ENCODE measurements around the gene PRR7. TPM values are rescaled to one million over a fixed set of nuclear protein-coding genes. Genes with fewer than 3 reads are reported as not detected.
A peak's percentile ranks its signal among the peaks of the same experiment; 100 is the strongest.

The PRR7 gene
- polyA plus RNA-seq, 1 of the 3 experiments (the other 2 are of a cell fraction): 17.1 TPM

- WGBS (ENCODE audit: low lambda C conversion rate): 95% methylated on average over 10 of the region's 10 CpGs
- Histone ChIP-seq H3K36me3 (replicated peaks in 1 of 2; ENCODE audit: control insufficient read depth in 1 of 2, insufficient read depth in 2 of 2, low read length in 1 of 2) (peaks cover 5 to 13% of the 10 kb centered on the region in 2 experiments), H3K4me1 (ENCODE audit: control insufficient read depth in 1 of 2, insufficient read depth in 2 of 2, low read depth in 1 of 2, low read length in 1 of 2) (peaks cover 23 to 37% of the 10 kb centered on the region in 2 experiments), H3K4me2 (peak overlapping the region; percentile 86; the same call in 1 of the 2 replicates), H3F3A (replicated peaks; ENCODE audit: insufficient read depth) (peaks cover 21% of the 10 kb centered on the region), H3K4me3 (ENCODE audit: low read depth in 2 of 2, low read length in 1 of 2) (no peak overlapping the region), H3K27ac (ENCODE audit: low read depth in 2 of 2, low read length in 1 of 2) (no peak overlapping the region; a peak in 1 of 4 replicates), H3K9me3 (no peaks in the 10 kb centered on the region), H4K20me1 (ENCODE audit: insufficient read depth) (0 out of 2 replicates have a peak, but pooled peaks cover 9% of the 10 kb centered on the region), H2AFZ (ENCODE audit: low read depth) (no peak overlapping the region), H3K9me2 (no peaks in the 10 kb centered on the region), H3K27me3 (ENCODE audit: insufficient read depth) (no peaks in the 10 kb centered on the region), H3K9ac (peak overlapping the region; percentile 92; the same call in 1 of the 2 replicates), H3K79me2 (ENCODE audit: insufficient read depth) (peaks cover 23% of the 10 kb centered on the region)
- ChIA-PET CTCF (interaction anchor here (0.7 to 15.5 kb wide), 10 partner anchors 8 to 127 kb away, joined by 3 to 318 read pairs (median 4); partner anchors contain the start of genes GRK6, PDLIM7 and PFN3), POLR2A (interaction anchor here (0.8 to 6.1 kb wide), 9 partner anchors 8 to 55 kb away, joined by 3 to 46 read pairs (median 4); partner anchors contain the start of gene GRK6)
- DNase-seq: no peak
- TF ChIP-seq USF2 (IDR thresholded peaks at IDR 0.05; ENCODE audit: borderline replicate concordance, low read depth, low read length): no peak
- TF ChIP-seq IRF3 (IDR thresholded peaks at IDR 0.05; ENCODE audit: low read depth, low read length): no peak
- TF ChIP-seq NRF1 (IDR thresholded peaks at IDR 0.05; ENCODE audit: low read depth, low read length): no peak
- no peak for TF ChIP-seq FOSL2 (IDR thresholded peaks at IDR 0.05; ENCODE audit: borderline replicate concordance, low read depth)
- TF ChIP-seq CTCF (IDR thresholded peaks at IDR 0.05): no peak
- TF ChIP-seq JUND (IDR thresholded peaks at IDR 0.05): no peak
- TF ChIP-seq TEAD4 (IDR thresholded peaks at IDR 0.05; ENCODE audit: borderline replicate concordance, insufficient read depth): no peak
- TF ChIP-seq POLR2AphosphoS5 (IDR thresholded peaks at IDR 0.05; ENCODE audit: low read depth, low read length): no peak; the same call in 1 of the 2 replicates
- no peak for TF ChIP-seq MXI1 (IDR thresholded peaks at IDR 0.05; ENCODE audit: low read depth, low read length)
- no peak for TF ChIP-seq PBX3 (IDR thresholded peaks at IDR 0.05)
- no peak for TF ChIP-seq CHD2 (IDR thresholded peaks at IDR 0.05; ENCODE audit: low read length, partially characterized antibody)
- TF ChIP-seq MEF2A (IDR thresholded peaks at IDR 0.05; ENCODE audit: borderline replicate concordance, low read depth): no peak
- no peak for TF ChIP-seq SIN3A (IDR thresholded peaks at IDR 0.05; ENCODE audit: borderline replicate concordance, low read depth, low read length)
These were observed 1.3 kb upstream of the PRR7 start for GRCh38 chr5:177445052-177445916.

Data from SK-N-SH (cell line).